Measurements from ENCODE around the gene HTATIP2.

- TF ChIP-seq POLR2A (IDR thresholded peaks at IDR 0.05), result no peak
- TF ChIP-seq CTCF (IDR thresholded peaks at IDR 0.05), result peak; percentile 51 to 55 (median 55)
- no peak for TF ChIP-seq EP300 (IDR thresholded peaks at IDR 0.05; ENCODE audit: low read depth)
- TF ChIP-seq POLR2AphosphoS5 (IDR thresholded peaks at IDR 0.05), result no peak
Measured at GRCh38 chr11:20355221-20356219, 8.0 kb upstream of the HTATIP2 start.

Data from transverse colon (tissue), 4 donors.